Measurements from ENCODE around the gene ELAVL3. TPM values are rescaled to one million over a fixed set of nuclear protein-coding genes. Genes with fewer than 3 reads are reported as not detected.
"Not testable (repeated sequence)": the region's sequence is repeated elsewhere in the genome, so short reads cannot be mapped to it uniquely, and the experiment has no call there.

Gene ELAVL3
- total and polyA plus RNA-seq, 3 experiments from 2014 or later = not detected

GRCh38 chr19:11410682-11411081 lies 70.2 kb downstream of the ELAVL3 start:
- Mint-ChIP-seq H3K27me3 (peaks cover 3 to 23% of the 10 kb centered on the region in 2 donors), H3K27ac (no peak overlapping the region), H3K4me3 (no peak overlapping the region), H3K36me3 (no peaks in the 10 kb centered on the region), H3K4me1 (no peaks in the 10 kb centered on the region), H3K9me3 (no peaks in the 10 kb centered on the region)
- Histone ChIP-seq H3K4me3 (ENCODE audit: low read length) (no peak overlapping the region), H3K27me3 (ENCODE audit: insufficient read depth, low read length, poor library complexity, severe bottlenecking) (peaks cover 8% of the 10 kb centered on the region), H3K36me3 (ENCODE audit: insufficient read depth, low read length) (no peaks in the 10 kb centered on the region), H3K27ac (ENCODE audit: low read depth, low read length) (no peak overlapping the region), H3K4me1 (ENCODE audit: insufficient read depth, low read length) (no peaks in the 10 kb centered on the region), H3K9me3 (ENCODE audit: low read length) (no peaks in the 10 kb centered on the region)
- no peak for DNase-seq
- CTCF ChIA-PET = no interaction called here
- POLR2A ChIA-PET = no interaction called here

- no peaks in the 10 kb centered on the region for H3K36me3 Mint-ChIP-seq
- Histone ChIP-seq H3K27ac (ENCODE audit: low read depth, low read length) (no peak overlapping the region), H3K27me3 (ENCODE audit: insufficient read depth, low read length, poor library complexity, severe bottlenecking) (peaks cover 8% of the 10 kb centered on the region), H3K9me3 (ENCODE audit: low read length) (no peaks in the 10 kb centered on the region), H3K4me1 (ENCODE audit: insufficient read depth, low read length) (no peaks in the 10 kb centered on the region), H3K36me3 (ENCODE audit: insufficient read depth, low read length) (no peaks in the 10 kb centered on the region), H3K4me3 (ENCODE audit: low read length) (no peak overlapping the region)
- no peaks in the 10 kb centered on the region for H3K9me3 Mint-ChIP-seq
- CTCF ChIA-PET = interaction anchor here (4.8 kb wide), 1 partner anchor 26 kb away, joined by 21 read pairs; the partner anchor contains the start of gene EPOR
- H3K4me1 Mint-ChIP-seq = no peaks in the 10 kb centered on the region
- POLR2A ChIA-PET = no interaction called here
- H3K27me3 Mint-ChIP-seq = peaks cover 3 to 23% of the 10 kb centered on the region in 2 donors
- H3K4me3 Mint-ChIP-seq = no peak overlapping the region
- DNase-seq = no peak
- no peak overlapping the region for H3K27ac Mint-ChIP-seq
Observed at GRCh38 chr19:11408591-11408990, 72.3 kb downstream of the ELAVL3 start.

- CTCF ChIA-PET = interaction anchor here (1.2 to 4.8 kb wide), 2 partner anchors 11 to 24 kb away, joined by 3 to 21 read pairs; partner anchors contain the start of gene EPOR
Observed at GRCh38 chr19:11406703-11407236, 74.1 kb downstream of the ELAVL3 start.

GRCh38 chr19:11405846-11406643 lies 74.8 kb downstream of the ELAVL3 start:
- no peak overlapping the region for H3K27ac Mint-ChIP-seq
- CTCF ChIA-PET = interaction anchor here (1.2 to 4.8 kb wide), 2 partner anchors 12 to 24 kb away, joined by 3 to 21 read pairs; partner anchors contain the start of gene EPOR
- Histone ChIP-seq H3K4me3 (ENCODE audit: low read length) (no peak overlapping the region), H3K27ac (ENCODE audit: low read depth, low read length) (no peak overlapping the region), H3K36me3 (ENCODE audit: insufficient read depth, low read length) (no peaks in the 10 kb centered on the region), H3K27me3 (ENCODE audit: insufficient read depth, low read length, poor library complexity, severe bottlenecking) (peaks cover 8% of the 10 kb centered on the region), H3K9me3 (ENCODE audit: low read length) (no peaks in the 10 kb centered on the region), H3K4me1 (ENCODE audit: insufficient read depth, low read length) (no peaks in the 10 kb centered on the region)
- POLR2A ChIA-PET = interaction anchor here (0.6 kb wide), 1 partner anchor 15 kb away, joined by 4 read pairs; no protein-coding TSS in a partner anchor
- no peak overlapping the region for H3K4me3 Mint-ChIP-seq
- H3K36me3 Mint-ChIP-seq = no peaks in the 10 kb centered on the region
- no peak for DNase-seq
- H3K9me3 Mint-ChIP-seq = no peaks in the 10 kb centered on the region
- peaks cover 3 to 16% of the 10 kb centered on the region in 2 donors for H3K27me3 Mint-ChIP-seq
- no peaks in the 10 kb centered on the region for H3K4me1 Mint-ChIP-seq

More at GRCh38 chr19:11406703-11407236, 74.1 kb downstream of the ELAVL3 start:
- H3K4me1 ChIP-seq (ENCODE audit: insufficient read depth, low read length); H3K36me3 ChIP-seq (ENCODE audit: insufficient read depth, low read length); H3K9me3 Mint-ChIP-seq; H3K4me1 Mint-ChIP-seq; H3K27me3 ChIP-seq (ENCODE audit: insufficient read depth, low read length, poor library complexity, severe bottlenecking); H3K4me3 Mint-ChIP-seq; H3K9me3 ChIP-seq (ENCODE audit: low read length); DNase-seq; POLR2A ChIA-PET; H3K27ac ChIP-seq (ENCODE audit: low read depth, low read length); H3K36me3 Mint-ChIP-seq; H3K4me3 ChIP-seq (ENCODE audit: low read length); H3K27ac Mint-ChIP-seq: not testable (repeated sequence)
- H3K27me3 Mint-ChIP-seq = peaks cover 3 to 19% of the 10 kb centered on the region in 2 donors

GRCh38 chr19:11404588-11405222 lies 76.1 kb downstream of the ELAVL3 start:
- H3K27me3 Mint-ChIP-seq = peaks cover 2 to 18% of the 10 kb centered on the region in 2 donors
- peaks cover 0 to 2% (median 0%) of the 10 kb centered on the region in 3 donors for H3K36me3 Mint-ChIP-seq
- H3K4me3 Mint-ChIP-seq = no peak overlapping the region
- H3K27ac ChIP-seq (ENCODE audit: low read depth, low read length) = no peak overlapping the region
- no peaks in the 10 kb centered on the region for H3K9me3 ChIP-seq (ENCODE audit: low read length)
- no peak overlapping the region for H3K4me3 ChIP-seq (ENCODE audit: low read length)
- H3K4me1 Mint-ChIP-seq = no peaks in the 10 kb centered on the region
- peaks cover 8% of the 10 kb centered on the region for H3K27me3 ChIP-seq (ENCODE audit: insufficient read depth, low read length, poor library complexity, severe bottlenecking)
- no peaks in the 10 kb centered on the region for H3K9me3 Mint-ChIP-seq
- H3K4me1 ChIP-seq (ENCODE audit: insufficient read depth, low read length) = no peaks in the 10 kb centered on the region
- H3K36me3 ChIP-seq (ENCODE audit: insufficient read depth, low read length) = no peaks in the 10 kb centered on the region
- ChIA-PET CTCF (no interaction called here), POLR2A (no interaction called here)
- H3K27ac Mint-ChIP-seq = peak overlapping the region in 1 of 8 donors; percentile 47
- no peak for DNase-seq

- DNase-seq = no peak
- H3K4me1 Mint-ChIP-seq = no peaks in the 10 kb centered on the region
- Histone ChIP-seq H3K4me1 (ENCODE audit: insufficient read depth, low read length) (no peaks in the 10 kb centered on the region), H3K9me3 (ENCODE audit: low read length) (no peaks in the 10 kb centered on the region), H3K27ac (ENCODE audit: low read depth, low read length) (no peak overlapping the region), H3K27me3 (ENCODE audit: insufficient read depth, low read length, poor library complexity, severe bottlenecking) (peaks cover 5% of the 10 kb centered on the region), H3K36me3 (ENCODE audit: insufficient read depth, low read length) (no peaks in the 10 kb centered on the region), H3K4me3 (ENCODE audit: low read length) (no peak overlapping the region)
- H3K27ac Mint-ChIP-seq = no peak overlapping the region
- H3K9me3 Mint-ChIP-seq = no peaks in the 10 kb centered on the region
- ChIA-PET CTCF (interaction anchor here (0.7 to 1.6 kb wide), 2 partner anchors 18 to 21 kb away, joined by 3 to 6 read pairs; partner anchors contain the start of gene EPOR), POLR2A (no interaction called here)
- no peak overlapping the region for H3K4me3 Mint-ChIP-seq
- H3K36me3 Mint-ChIP-seq = peaks cover 0 to 2% (median 0%) of the 10 kb centered on the region in 3 donors
- peaks cover 1 to 13% of the 10 kb centered on the region in 2 donors for H3K27me3 Mint-ChIP-seq
Observed at GRCh38 chr19:11401808-11402543, 78.9 kb downstream of the ELAVL3 start.
